Choroid plexus epithelial cell (primary cell): ENCODE data around the gene CCNC.
A peak's percentile ranks its signal among the peaks of the same experiment; 100 is the strongest.

Source experiments
- DNase-seq: peaks from one replicate; pipeline ENCODE4 v3.0.0-alpha.2; 2010; ENCODE audit warnings: low read depth
- H3K4me3 ChIP-seq: 2 replicates; pipeline ENCODE4 v1.5.1; 2011; ENCODE audit warnings: low read depth, mild to moderate bottlenecking, control low read depth, low read length, moderate library complexity
- TF ChIP-seq, protein P1 (sequence below): conservative IDR thresholded peaks from 2 replicates; pipeline ENCODE4 v1.5.1; 2011; ENCODE audit warnings: low read depth, mild to moderate bottlenecking, control low read depth, inconsistent platforms, low read length, moderate library complexity

Gene CCNC, protein sequence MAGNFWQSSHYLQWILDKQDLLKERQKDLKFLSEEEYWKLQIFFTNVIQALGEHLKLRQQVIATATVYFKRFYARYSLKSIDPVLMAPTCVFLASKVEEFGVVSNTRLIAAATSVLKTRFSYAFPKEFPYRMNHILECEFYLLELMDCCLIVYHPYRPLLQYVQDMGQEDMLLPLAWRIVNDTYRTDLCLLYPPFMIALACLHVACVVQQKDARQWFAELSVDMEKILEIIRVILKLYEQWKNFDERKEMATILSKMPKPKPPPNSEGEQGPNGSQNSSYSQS

DNA sequence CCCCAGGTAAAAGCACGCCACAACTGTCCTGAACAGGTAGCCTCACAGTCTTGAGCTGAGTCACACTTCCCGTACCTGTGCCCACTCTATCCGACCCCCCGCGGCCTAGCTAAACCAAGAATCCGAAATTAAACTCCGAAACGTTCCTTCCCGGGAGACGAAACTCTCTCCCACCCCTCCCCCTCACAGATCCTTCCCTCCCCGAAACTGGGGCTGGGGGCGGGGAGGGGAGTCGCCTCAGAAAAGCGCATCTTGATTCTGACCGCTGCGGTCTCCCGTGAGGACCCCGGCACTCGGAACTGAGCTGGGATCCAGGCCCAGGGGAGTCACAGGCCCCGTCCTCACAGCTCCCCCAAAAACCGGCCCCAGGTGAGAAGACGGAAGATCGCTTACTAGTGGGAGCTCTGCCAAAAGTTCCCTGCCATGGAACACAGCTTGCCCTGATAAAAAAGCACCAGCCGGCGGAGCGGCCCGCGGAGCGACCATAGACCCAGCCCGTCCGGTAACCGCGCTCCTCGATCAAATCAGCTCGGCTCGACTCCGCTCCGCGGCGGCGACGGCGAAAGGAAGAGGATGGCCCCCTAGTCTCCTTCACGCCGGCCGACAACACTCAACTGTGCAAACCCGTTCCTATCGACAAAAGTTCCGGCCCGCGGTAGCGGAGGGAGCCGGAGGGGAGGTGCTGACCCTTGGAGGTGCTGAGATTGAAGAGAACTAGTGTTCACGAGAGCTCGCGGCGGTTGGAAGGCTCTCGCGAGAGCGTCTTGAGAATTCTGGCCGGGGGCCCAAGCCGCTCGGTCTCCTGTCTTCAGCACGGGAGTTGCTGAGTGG is at the start of gene CCNC:
Gene CCNC, minus strand, starts transcription at position 558 of the 831 bp plus-strand sequence. Its CDS starts 133 bp downstream, at position 425.
- peak; percentile 98 for DNase-seq
- peak within 1 kb of the TSS; percentile 90 for H3K4me3 ChIP-seq
- TF ChIP-seq, protein P1, sequence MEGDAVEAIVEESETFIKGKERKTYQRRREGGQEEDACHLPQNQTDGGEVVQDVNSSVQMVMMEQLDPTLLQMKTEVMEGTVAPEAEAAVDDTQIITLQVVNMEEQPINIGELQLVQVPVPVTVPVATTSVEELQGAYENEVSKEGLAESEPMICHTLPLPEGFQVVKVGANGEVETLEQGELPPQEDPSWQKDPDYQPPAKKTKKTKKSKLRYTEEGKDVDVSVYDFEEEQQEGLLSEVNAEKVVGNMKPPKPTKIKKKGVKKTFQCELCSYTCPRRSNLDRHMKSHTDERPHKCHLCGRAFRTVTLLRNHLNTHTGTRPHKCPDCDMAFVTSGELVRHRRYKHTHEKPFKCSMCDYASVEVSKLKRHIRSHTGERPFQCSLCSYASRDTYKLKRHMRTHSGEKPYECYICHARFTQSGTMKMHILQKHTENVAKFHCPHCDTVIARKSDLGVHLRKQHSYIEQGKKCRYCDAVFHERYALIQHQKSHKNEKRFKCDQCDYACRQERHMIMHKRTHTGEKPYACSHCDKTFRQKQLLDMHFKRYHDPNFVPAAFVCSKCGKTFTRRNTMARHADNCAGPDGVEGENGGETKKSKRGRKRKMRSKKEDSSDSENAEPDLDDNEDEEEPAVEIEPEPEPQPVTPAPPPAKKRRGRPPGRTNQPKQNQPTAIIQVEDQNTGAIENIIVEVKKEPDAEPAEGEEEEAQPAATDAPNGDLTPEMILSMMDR, result peak; percentile 6

DNA sequence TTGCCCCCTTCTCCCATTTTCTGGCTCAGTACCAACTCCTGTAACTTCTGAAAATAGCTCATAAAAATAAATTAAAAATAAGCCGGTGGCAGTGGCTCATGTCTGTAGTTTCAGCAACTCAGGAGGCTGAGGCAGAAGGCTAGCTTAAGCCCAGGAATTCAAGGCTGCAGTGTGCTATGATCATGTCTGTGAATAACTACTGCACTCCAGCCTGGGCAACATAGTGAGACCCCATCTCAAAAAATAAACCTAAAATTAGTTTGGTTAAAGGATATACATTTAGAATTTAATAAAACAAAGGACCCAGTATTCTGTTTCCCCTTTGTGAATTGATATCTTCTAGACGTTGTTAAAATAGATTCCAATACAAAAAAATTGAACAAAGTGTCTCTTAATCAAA is 48.7 kb upstream of the CCNC start:
- no peak for DNase-seq
- H3K4me3 ChIP-seq, result no peak overlapping the region
- TF ChIP-seq, protein P1, result no peak

DNA sequence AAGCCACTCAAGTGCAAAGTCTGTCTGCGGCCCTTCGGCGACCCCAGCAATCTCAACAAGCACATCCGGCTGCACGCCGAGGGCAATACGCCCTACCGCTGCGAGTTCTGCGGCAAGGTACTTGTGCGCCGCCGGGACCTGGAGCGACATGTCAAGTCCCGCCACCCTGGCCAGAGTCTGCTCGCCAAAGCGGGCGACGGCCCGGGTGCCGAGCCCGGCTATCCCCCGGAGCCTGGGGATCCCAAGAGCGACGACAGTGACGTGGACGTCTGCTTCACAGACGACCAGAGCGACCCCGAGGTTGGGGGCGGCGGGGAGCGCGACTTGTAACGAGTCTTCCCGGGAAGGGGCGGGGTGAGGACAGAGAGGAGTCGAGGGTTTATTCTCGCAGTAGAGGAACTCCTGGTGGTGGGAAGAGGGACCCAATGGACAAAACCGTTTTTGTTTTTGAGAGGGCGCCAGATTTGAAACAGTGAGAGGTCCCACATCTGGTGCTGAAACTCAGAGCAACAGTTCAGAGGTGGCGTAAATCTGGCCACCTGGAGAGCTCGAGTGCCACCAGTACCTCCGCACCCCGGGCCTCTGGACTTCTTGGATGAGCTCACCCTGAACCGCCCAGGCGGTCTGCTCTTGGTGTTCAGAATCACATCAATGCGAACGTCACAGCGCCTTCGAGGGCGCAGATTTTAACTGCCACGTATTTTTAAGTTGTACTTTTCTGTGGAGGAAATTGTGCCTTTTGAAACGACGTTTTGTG is 46.1 kb upstream of the CCNC start:
- H3K4me3 ChIP-seq, result no peak overlapping the region
- no peak for DNase-seq
- TF ChIP-seq, protein P1, result no peak

DNA sequence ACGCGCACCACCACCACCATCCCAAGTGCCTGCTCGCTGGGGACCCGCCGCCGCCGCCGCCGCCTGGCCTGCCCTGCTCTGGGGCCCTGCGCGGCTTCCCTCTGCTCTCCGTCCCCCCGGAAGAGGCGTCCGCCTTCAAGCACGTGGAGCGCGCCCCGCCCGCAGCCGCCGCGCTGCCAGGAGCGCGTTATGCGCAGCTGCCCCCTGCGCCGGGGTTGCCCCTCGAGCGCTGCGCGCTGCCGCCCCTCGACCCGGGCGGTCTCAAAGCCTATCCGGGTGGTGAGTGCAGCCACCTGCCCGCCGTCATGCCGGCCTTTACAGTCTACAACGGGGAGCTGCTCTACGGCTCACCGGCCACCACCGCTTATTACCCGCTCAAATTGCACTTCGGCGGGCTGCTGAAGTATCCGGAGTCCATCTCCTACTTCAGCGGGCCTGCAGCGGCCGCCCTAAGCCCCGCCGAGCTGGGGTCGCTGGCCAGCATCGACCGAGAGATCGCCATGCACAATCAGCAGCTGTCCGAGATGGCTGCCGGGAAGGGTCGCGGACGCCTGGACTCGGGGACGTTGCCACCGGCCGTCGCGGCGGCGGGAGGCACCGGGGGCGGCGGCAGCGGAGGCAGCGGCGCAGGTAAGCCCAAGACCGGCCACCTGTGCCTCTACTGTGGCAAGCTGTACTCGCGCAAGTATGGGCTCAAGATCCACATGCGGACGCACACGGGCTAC is 45.4 kb upstream of the CCNC start:
- no peak for DNase-seq
- TF ChIP-seq, protein P1, result no peak
- H3K4me3 ChIP-seq, result peak overlapping the region; percentile 14

DNA sequence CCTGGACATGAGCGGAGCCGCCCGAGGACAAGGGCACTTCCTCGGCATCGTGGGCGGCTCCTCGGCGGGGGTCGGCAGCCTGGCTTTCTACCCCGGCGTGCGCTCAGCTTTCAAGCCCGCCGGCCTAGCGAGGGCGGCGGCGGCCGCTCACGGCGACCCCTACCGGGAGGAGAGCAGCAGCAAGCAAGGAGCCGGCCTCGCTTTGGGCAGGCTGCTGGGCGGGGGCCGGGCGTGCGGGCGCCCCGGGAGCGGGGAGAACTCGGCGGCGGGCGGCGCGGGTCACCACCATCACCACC is 44.9 kb upstream of the CCNC start:
- no peak overlapping the region for H3K4me3 ChIP-seq
- peak; percentile 37 for DNase-seq
- TF ChIP-seq, protein P1, result peak; percentile 45

DNA sequence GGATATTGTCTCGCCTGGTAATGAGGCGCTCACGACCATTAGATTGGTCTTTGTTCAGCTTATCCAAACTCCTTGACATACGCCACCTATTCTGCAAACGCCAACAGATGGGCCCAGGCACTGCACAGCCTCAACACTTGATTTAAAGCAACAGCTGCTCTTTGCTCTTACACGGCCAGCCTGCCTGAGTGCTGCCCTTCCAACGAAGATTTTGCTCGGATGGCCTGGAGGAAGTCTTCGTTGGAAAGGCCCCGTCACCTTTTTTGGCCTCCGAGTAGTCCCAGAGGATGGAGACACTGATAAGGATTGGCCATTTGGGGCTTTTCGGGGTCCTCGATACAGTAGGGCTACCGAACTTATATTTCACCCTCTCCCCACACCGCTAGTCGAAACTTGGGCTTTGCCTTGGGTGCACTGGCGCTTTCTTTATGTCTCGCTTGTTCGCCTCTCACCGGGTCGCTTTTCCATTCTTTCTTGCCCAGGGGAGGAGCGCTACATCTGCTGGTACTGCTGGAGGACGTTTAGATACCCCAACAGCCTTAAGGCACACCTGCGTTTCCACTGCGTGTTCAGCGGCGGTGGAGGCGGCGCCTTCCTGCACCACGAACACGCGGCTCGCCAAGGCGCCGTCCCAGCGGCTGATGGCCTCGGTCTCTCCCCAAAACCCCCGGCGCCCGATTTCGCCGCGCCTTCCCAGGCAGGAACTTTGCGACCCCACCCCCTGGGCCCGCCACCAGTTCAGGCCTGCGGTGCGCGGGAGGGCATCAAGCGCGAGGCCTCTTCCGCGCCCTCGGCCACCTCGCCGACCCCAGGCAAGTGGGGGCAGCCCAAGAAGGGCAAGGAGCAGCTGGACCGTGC is 44.3 kb upstream of the CCNC start:
- TF ChIP-seq, protein P1, result no peak
- no peak for DNase-seq
- no peak overlapping the region for H3K4me3 ChIP-seq
